HuH-7.5 (cell line): ENCODE measurements around the gene ARL15.

ENCODE experiments used
- DNase-seq: peaks from one replicate; pipeline ENCODE4 v3.0.0; 2011; ENCODE audit warnings: low spot score

The ARL15 gene

DNA sequence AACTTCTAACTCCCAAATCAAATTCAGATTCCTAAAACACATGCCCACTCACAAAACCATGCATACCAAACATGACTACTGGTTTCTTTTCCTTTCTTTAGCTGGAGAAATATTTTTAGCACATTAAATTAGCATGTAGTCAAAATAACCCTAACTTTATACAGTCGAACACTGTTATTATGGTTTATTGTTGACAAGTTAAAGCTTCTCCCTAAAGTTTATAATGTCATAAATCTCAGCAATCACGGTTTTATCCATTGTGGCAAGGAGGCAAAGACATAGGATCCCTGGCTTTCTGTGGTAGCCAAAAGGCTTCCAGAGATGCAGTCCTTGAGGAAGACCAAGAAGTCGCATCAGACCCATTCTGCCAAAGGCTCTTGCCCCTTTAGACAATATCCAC, 27.5 kb downstream of the ARL15 start:
- DNase-seq: no peak

DNA sequence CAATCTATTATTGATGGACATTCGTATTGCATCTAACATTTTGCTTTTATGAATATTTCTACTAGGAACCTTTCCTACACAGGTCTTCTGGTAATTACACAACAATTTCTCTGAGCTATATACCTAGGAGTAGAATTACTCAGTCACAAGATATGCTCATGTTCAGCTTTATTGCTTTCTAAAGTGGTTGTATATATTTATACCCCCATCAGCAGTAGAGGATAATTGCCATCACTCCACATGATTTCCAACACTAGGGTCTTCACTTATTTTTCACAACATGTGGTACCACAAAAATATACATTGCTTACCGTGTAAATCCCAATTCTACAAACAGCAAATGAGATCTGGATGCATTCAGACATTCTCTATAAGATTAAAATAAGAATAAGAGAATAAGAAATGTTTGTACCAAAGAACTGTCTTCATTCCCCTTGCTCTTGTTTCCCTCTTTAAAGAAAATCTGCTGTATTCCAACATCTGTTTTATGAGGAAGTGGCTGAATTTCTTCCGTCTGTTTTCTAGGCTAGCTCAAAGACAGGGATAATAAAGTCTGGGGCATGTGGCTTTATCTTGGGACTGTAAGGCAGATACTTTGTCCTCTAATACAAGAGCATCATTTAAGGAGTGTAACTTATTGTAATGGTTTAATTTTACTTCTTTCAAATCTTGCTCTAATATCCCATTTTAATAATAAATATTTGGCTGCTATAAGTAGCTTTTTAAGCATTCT, 28.2 kb downstream of the ARL15 start:
- DNase-seq: no peak

DNA sequence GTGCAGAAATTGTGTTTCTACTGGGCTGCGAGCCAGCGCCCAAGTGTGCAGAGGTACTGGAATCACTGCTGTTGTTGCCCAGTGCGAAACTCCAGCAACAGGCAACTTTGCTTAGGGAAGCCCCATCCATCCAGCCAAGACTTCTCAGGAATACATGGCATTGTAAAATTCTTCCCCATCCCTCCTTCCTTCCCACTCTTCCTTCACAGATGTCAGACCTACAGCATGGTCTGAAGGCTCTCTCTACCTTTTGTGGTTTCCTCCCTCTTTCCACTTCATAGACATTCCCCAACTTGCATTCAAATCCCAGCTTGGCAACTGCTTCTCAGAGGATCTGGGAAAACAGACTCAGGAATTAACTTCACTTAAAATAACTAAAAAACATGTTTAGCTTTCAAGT, 30.4 kb downstream of the ARL15 start:
- DNase-seq: no peak

DNA sequence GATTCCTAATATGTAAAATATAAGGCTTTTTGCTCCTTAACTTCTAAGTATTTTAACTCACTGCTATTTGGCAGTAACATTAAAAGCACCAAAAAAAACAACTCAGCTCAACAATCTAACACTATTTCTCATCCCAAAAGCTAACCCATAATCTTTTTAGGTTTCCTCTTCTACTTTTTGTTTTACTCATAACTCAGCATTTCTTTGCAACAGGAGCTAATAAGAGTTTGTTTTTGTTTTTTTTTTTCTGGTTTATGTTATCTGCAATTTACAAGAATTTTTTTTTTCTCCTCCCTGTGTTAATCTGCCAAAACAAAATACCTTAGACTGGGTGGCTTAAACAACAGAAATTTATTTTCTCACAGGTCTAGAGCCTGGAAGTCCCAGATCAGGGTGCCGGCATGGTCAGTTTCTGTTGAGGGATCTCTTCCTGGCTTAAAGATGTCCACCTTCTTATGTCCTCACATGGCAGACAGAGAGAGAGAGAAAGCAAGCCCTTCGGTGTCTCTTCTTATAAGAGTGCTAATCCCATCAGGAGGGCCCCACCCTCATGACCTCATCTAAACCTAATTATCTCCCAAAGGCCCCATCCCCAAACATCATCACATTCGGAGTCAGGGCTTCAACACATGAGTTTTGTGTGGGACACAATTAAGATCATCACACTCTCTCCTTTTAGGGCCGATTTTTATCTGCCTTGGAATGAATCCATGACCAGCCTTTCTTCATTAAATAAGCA, 31.2 kb downstream of the ARL15 start:
- DNase-seq: no peak

DNA sequence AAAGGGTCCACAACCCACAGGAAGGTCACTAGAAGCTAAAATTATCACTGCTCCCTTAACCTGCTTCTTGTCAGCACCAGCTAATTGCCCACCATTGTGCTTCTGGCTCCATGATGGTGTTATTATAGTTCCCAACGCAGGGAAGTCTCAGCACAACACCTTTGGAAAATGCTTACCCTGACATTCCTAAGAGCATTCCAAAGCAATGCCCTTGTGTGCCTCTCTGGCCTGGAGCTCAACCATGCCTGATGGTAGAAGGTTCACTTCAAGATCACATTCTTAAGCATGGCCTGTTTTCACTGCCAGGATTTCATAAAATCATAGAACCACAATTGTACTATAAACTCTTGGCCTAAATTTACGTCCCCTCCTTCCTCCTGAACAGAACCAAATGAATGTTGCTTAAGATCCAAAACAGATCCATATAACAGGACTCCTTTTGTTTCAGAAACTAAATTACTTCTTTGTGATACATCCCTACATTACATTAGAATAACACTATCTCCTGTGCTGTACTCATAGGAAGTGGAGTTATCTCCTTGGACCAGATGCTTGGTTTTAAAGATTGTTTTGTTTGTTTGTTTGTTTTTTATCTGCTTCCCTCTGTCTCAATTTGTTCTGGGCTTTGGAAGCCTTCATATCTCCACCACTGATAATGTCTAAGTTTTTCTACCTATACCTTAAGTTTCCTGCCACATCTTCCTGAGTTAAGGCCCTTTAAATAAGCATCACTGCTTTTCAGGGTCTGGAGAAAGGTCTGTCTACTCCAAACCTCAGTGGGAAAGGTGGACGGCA, 32.1 kb downstream of the ARL15 start:
- no peak for DNase-seq

DNA sequence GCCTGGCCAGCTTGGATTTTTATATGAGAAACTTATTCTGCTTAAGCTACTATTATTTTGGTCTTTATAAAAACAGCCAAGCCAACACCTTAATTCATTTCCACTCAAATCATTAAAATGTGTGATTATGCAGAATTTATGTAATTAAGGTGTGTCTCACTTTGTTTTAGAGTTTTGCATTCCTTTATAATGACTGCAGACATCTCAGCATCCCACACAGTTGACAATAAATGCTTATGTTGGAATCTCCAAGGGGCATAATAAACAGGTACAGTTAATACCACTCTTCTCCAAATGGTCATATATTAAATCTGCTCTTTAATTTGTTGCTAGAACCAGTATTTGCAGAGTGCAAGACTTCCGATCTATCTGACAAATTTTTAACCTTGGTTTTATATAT, 34.3 kb downstream of the ARL15 start:
- DNase-seq: no peak

DNA sequence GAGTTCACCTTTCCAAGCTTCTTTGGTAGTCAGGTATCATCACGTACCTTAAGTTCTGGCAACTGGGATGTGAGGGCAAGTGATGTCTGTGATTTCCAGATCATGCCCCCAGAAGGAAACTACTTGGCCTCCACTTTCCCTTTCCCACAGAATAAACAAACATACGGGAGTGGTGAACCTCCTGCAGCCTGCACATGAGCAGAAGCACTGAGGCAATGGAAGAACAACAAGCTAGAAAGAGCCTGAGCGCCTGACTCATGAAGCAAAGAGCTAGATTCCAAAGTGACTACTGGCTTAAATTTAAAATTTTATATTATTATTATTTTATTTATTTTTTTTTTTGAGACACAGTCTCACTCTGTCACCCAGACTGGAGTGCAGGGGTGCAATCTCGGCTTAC, 35.0 kb downstream of the ARL15 start:
- DNase-seq: no peak

DNA sequence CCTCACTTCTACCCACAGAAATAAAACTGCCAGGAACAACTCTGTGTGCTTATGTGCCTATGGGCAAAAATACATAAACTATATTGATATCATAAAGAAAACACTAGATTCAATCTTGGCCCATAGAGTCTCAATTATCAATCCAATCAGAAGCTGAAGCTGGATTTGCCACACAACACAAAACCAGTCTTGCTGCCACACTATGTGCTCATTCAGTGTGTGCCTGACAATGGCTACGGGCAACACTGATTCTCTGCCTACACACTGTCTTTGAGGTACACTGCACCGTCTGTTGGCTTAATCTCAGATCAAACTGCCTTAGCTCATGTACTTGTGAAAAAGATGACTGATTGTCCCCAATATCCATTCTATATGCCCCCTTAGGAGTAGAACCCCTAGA, 35.4 kb downstream of the ARL15 start:
- no peak for DNase-seq

DNA sequence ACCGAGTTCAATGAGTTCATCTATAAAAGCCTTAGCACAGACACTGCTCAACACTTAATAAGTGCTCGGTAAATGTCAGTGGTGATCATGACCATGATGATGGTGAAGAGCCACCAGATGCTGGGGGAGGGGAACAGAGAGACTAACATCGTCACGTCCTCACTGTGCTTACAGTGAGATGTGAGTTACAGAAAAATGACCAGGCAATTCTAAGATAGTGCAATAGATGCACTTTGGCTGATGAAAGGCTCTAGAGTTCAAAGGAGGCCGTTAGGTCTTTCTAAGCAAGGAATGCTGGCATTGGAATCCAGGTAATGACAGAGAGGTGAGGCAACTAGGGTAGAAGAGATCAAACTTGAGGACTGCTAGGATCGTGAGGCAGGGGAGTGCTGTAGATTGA, 36.7 kb downstream of the ARL15 start:
- no peak for DNase-seq

DNA sequence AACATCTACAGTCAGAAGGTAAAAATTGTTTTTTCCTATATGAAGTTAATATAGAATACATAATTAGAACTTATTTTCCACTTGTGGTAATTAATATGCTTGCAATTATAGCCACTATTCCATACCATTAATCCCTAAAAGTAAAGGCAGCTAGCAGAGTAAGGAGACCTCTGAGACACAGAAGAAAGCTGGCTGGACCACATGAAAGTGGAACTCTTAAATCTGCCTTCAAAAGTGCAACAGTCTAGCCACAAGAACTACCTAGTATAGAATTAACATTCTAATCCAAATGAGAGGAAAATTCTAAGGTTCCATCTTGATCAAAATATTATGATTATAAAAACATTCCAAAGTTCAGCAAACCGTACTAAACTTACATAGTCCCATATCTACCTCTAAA, 37.6 kb downstream of the ARL15 start:
- no peak for DNase-seq

DNA sequence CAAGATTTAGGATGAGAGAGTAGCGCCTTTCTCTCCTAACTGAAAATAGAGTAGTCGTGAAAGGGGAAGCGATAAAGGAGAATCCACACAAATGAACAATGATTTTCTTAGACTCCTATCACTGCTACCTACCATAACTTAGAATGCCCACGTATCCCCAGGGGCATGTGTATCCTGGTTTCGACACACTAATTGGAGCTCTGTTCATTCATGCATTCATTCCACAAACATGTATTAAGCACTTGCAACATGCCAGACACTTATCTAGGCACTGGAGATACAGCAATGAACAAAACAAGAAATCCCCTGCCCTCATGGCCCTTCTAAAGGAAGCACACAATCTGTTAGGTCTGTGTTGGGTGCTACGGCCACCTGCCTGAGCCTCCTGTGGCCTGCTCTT, 40.0 kb downstream of the ARL15 start:
- no peak for DNase-seq

DNA sequence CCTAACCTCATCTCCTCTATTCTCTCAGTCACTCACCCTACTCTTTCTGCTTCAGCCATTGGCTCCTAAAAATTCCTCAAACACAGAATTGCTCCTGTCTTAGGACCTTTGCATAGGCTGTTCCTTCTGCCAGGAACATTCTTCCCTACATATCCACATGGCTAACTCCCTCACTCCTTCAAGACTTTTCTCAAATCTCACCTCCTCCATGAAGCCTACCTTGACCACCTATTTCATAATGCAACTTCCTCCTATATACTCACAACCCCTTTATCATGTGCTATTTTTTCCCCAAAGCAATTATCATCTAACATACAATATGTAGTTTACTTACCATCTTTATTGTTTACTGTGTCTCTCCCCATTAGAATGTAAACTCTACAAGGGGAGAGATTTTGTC, 45.8 kb downstream of the ARL15 start:
- no peak for DNase-seq

DNA sequence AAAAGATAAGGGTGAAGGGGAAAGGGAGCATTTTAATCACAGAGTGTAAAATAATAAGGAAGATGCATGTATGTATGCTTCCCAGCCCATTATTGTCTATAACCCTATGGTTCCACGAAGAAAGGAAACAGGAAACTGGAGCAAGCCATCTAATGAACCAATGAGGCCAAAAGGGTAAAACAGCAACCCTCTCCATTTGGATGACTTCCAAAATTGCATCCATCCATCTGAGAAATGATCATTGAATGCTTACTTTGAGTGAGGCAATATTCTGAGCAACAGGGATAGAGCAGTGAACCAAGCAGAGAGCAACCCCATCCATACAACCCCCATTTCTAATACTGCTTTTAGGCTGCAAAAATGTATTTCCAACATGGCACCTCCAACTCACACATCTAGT, 46.9 kb downstream of the ARL15 start:
- no peak for DNase-seq

DNA sequence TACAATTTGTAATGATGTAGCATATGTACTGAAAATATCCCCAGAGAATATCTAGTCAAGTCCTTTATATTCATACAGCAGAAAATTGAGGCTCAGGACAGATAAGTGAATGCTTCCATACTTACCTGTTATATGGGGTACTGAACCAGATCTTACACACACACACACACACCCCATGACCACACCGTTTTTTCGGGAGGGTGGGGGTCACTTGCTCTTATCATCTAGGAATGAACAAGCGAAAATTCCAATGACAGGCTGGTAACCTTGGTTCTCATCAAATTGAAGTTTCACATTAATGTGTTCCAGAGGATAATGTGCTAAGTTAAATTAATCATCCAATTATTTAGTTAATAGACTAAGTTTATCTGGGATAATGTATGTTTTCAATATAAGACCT, 48.8 kb downstream of the ARL15 start:
- DNase-seq: no peak

DNA sequence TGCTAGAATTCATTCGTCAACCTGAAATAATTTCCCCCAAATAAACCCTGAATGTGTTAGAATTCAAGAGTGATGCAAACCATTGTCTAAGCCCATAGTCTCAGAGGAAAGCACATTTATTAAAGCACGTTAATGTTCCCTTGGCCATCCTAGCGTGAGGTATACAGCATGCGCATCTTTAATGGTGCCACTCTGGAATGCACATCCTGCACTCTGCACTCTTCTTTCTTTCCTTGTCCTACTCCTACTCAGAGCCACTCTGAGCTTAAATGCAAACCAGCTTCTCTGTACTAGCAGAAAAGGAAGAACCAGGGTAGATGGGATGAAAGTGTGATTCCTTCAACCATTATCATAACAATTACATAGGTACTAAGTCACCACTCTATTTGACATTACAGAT, 50.4 kb downstream of the ARL15 start:
- no peak for DNase-seq

DNA sequence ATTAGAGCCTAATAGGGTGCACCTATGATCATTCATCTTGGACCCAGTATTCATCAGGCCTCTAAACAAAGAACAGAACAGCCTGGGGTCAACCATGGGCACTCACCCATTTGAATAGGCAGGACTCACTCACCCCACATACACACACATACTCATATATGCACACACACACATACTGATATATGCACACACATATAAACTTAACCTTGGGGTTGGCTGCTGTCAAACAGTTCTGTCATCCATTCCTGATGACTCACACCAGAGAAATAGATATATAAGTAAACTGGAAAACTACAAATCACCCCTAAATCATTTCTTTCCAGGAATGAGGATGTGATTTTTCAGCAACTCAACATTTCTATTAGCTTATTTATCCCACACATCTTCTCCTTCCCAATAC, 51.3 kb downstream of the ARL15 start:
- no peak for DNase-seq

DNA sequence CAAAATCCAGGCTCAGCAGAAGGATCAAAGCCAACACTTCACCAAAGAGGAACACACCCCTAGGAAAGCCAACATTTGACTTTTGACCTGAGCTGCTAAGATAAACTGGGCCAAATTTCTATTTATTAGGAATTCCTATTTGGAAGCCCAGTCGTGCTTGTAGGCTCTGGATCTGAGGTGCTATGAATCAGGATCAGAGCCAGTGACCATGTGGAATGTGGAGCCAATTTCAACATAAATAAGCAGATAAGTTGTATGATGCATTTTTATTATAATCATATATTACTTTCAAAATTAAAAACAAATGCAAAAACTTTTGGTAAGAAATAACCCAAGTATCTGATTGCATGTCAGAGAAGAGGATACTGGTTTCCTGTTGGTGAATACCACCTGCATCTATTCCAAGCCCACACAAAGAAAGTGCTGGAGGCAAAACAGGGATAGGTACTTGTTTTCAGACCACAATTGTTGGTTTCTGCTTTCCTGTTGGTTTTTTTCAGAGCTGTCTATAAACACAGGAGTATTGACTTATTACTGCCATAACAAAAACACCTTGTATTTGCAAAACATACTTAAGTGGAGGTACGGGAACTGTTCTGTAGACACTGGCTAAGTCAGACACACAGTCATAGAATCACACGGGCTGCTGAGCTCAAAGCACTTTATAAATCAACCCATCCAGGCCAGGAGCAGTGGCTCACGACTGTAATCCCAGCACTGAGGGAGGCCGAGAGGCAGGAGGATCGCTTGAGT, 52.8 kb downstream of the ARL15 start:
- no peak for DNase-seq

DNA sequence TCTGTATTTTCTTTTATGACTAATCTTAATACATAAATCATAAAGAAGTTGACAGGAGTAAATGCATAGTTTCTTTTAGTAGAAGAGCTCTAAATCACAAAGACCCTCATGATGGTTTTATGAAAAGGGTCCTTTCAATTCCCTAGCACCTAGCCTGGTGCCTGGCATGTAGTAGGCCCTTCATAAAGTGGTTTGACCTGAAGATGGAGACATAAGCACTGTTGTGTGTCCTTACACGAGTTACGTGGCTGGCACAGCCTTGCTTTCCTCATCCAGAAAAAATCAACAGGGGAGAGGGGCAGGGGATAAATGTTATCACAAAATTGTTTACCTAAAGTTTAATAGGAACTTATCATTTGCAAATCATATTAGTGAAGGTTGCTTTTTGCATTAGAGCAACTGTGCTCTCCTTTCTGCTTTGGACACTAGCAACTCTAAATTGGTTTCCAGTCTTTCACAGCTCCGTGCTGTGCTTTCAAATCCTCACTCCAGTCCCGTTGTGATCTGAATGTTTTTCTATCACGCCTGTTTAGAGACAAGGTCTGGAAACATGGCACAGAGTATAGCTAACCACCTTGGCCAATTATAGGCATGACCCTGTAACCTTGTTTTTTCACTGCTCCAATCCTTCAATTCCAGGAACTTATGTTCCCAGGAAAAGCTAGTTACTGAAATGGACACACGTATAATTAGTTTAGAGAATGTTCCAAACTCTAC, 55.7 kb downstream of the ARL15 start:
- no peak for DNase-seq

DNA sequence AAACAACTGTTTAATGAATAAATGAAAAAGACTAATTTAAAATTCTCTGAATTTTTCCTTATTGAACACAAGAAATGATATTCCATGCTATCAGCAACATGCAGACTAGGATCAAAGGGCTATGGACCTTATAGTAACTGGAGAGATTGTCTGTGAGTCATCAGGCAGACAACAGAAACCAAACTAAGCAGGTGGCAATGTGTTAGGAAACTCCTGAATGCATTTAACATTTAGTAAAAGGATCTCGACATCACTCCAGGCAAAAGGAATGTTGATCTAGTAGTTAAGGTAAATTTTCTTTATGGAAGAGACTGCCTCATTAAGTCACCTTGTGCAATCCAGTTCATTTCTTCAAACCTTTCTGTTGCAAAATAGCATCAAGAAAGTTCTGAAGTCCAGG, 58.4 kb downstream of the ARL15 start:
- no peak for DNase-seq

DNA sequence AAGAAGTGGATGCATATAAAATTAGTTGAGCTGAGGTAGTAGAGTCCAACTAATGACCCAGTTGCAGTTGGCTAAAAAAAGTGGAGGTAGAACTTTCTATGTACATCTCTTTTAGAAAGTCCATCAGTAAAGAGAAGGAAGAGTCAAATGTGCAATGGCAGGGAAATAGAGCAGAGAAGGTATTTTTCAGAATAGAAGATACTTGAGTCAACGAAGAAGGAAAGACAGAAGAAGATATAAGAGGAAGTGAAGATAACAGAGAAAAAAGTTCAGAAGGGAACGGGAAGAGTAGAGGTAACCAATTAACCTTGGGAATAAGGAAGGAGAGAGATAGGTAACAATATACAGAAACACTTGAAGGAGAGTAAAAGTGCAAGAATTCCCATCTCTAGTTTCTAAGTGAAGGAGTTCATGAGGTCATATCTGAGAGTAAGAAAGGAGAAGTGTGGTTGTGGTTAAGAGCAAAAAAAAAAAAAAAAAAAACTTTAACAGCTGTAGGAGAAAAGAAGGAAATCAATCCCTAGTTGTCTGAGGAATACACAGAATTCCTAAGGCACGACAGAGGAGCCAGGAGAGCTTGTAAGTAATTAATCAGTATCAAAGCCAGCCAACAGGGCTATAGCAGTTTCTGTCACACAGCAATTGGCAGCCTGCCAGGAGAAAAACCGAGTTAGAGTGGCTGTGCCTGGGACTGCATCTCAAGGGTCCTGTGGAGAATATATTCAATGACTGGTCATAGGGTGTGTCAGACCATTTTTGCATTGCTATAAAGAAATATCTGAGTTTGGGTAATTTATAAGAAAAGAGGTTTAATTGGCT, 61.0 kb downstream of the ARL15 start:
- DNase-seq: no peak

DNA sequence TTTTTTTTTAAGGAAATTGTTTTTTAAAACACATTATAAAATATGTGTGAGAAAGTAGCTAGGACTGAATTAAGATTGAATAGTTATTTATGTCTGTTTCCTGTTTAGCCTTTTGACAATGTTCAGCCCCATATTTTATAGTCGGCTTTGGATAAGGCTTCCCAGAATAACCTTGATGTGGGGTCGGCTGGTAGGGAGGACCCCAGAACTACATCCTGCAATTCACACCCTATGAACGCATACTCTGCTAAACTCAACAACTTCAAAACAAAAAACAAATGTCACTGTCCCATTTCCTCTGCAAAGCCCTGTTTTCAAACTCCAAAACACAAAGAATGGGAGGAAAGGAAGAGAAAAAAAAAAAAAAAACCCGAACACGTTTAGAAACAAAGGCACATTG, 63.1 kb downstream of the ARL15 start:
- DNase-seq: no peak
